Small intestine (tissue), 7 donors: ENCODE data around the gene FAM53A. TPM values are rescaled to one million over a fixed set of nuclear protein-coding genes. Genes with fewer than 3 reads are reported as not detected.

Experiments used
- DNase-seq, 2 donors: peaks; one replicate each; pipeline versions ENCODE4 v3.0.0 to v3.0.0-alpha.2; 2013
- FAIRE-seq: peaks from 2 replicates; lab custom pipeline; 2012; peaks lifted over from hg19 to GRCh38; lab: Jason Lieb, UNC
- H3K27ac ChIP-seq, 3 donors: one replicate each; pipeline ENCODE4 v1.5.1; 2013; ENCODE audit warnings: low read length in 2 of 3, mild to moderate bottlenecking in 2 of 3, control low read depth in 1 of 3, inconsistent platforms in 1 of 3, low read depth in 1 of 3, moderate library complexity in 1 of 3
- H3K27me3 ChIP-seq, 3 donors: one replicate each; pipeline ENCODE4 v1.6.1; 2013; ENCODE audit warnings: low read length in 3 of 3, inconsistent platforms in 1 of 3; ENCODE audit not compliant: control insufficient read depth in 3 of 3, insufficient read depth in 3 of 3
- H3K36me3 ChIP-seq, 3 donors: one replicate each; pipeline ENCODE4 v1.6.1; 2013; ENCODE audit warnings: low read length in 3 of 3, inconsistent platforms in 1 of 3, low read depth in 1 of 3, mild to moderate bottlenecking in 1 of 3, moderate library complexity in 1 of 3; ENCODE audit not compliant: control insufficient read depth in 3 of 3, insufficient read depth in 2 of 3
- H3K4me1 ChIP-seq, 3 donors: one replicate each; pipeline ENCODE4 v1.6.1; 2013; ENCODE audit warnings: low read length in 2 of 3, inconsistent platforms in 1 of 3, low read depth in 1 of 3, mild to moderate bottlenecking in 1 of 3, moderate library complexity in 1 of 3; ENCODE audit not compliant: control insufficient read depth in 3 of 3, insufficient read depth in 2 of 3
- H3K4me3 ChIP-seq, 3 donors: one replicate each; pipeline ENCODE4 v1.5.1; 2013; ENCODE audit warnings: low read length in 3 of 3, control low read depth in 1 of 3, inconsistent platforms in 1 of 3, low read depth in 1 of 3, mild to moderate bottlenecking in 1 of 3, moderate library complexity in 1 of 3
- H3K9me3 ChIP-seq, 2 donors: one replicate each; pipeline ENCODE4 v1.6.1; 2013; ENCODE audit warnings: low read depth in 1 of 2, low read length in 1 of 2; ENCODE audit not compliant: control insufficient read depth in 2 of 2, insufficient read depth in 1 of 2
- WGBS, 3 donors: extraction: QIAGEN DNeasy Blood & Tissue Kit; methylation state at CpG; one replicate each; pipeline ENCODE4 v1.1.7; 2013; 5-methylcytosine and 5-hydroxymethylcytosine counted together
- polyA plus RNA-seq, 4 donors: library from polyadenylated mRNA; stranded (reverse) in 3 of 4; unstranded in 1 of 4; fragments of 200-250 nt in 3 of 4; fragments of 120-200 nt in 1 of 4; gene quantifications; one replicate each; pipeline versions ENCODE4 v1.2.1 to v1.2.3, GENCODE V29; 2013
- donor health status: healthy with polysubstance abuse.
- donor health status: control.
- donor health status: control.
- donor health status: Bipolar disorder and iron deficiency.
- donor health status: healthy.

Gene FAM53A
- polyA plus RNA-seq, 4 donors, result 0.27 to 1.1 (median 0.97) TPM; not detected in 1

GRCh38 chr4:1594871-1595788 is 89.0 kb downstream of the FAM53A start:
- DNase-seq, result no peak
- no peak for FAIRE-seq

GRCh38 chr4:1593881-1594345 is 90.2 kb downstream of the FAM53A start:
- no peak overlapping the region for H3K27ac ChIP-seq
- H3K4me3 ChIP-seq, result no peak overlapping the region
- no peaks in the 10 kb centered on the region for H3K4me1 ChIP-seq
- peaks cover 0 to 15% of the 10 kb centered on the region in 2 donors for H3K9me3 ChIP-seq
- no peaks in the 10 kb centered on the region for H3K36me3 ChIP-seq
- 62 to 70% (median 64%) methylated on average over 19 to 23 of the region's 23 CpGs for WGBS, 3 donors
- no peak for DNase-seq
- FAIRE-seq, result no peak
- peaks cover 0 to 6% (median 5%) of the 10 kb centered on the region in 3 donors for H3K27me3 ChIP-seq

More at GRCh38 chr4:1594871-1595788, 89.0 kb downstream of the FAM53A start:
- Histone ChIP-seq H3K27me3 (peaks cover 0 to 6% (median 5%) of the 10 kb centered on the region in 3 donors), H3K4me3 (no peak overlapping the region), H3K27ac (no peak overlapping the region), H3K4me1 (no peaks in the 10 kb centered on the region), H3K9me3 (peaks cover 0 to 14% of the 10 kb centered on the region in 2 donors), H3K36me3 (no peaks in the 10 kb centered on the region)
- 65 to 77% (median 74%) methylated on average over 23 to 24 of the region's 24 CpGs for WGBS, 3 donors

- Histone ChIP-seq H3K9me3 (peaks cover 0 to 15% of the 10 kb centered on the region in 2 donors), H3K27me3 (peaks cover 0 to 6% (median 5%) of the 10 kb centered on the region in 3 donors), H3K4me3 (no peak overlapping the region), H3K4me1 (no peaks in the 10 kb centered on the region), H3K27ac (no peak overlapping the region), H3K36me3 (no peaks in the 10 kb centered on the region)
- WGBS, 3 donors, result 74 to 78% (median 77%) methylated on average over 19 of the region's 19 CpGs
- DNase-seq, result no peak
- FAIRE-seq, result no peak
Measured at GRCh38 chr4:1593458-1593857, 90.7 kb downstream of the FAM53A start.

- H3K27ac ChIP-seq, result no peak overlapping the region
- no peak overlapping the region for H3K4me3 ChIP-seq
- H3K36me3 ChIP-seq, result no peaks in the 10 kb centered on the region
- H3K27me3 ChIP-seq, result peaks cover 0 to 6% (median 5%) of the 10 kb centered on the region in 3 donors
- 87 to 92% (median 90%) methylated on average over 53 to 62 of the region's 62 CpGs for WGBS, 3 donors
- H3K4me1 ChIP-seq, result no peaks in the 10 kb centered on the region
- H3K9me3 ChIP-seq, result peaks cover 0 to 15% of the 10 kb centered on the region in 2 donors
- FAIRE-seq, result no peak
- DNase-seq, result no peak
Measured at GRCh38 chr4:1592709-1593417, 91.2 kb downstream of the FAM53A start.

- 90 to 94% (median 94%) methylated on average over 35 to 36 of the region's 36 CpGs for WGBS, 3 donors
- DNase-seq (no peak), FAIRE-seq (no peak)
- Histone ChIP-seq H3K4me3 (no peak overlapping the region), H3K9me3 (peaks cover 0 to 15% of the 10 kb centered on the region in 2 donors), H3K4me1 (no peaks in the 10 kb centered on the region), H3K27ac (no peak overlapping the region), H3K27me3 (peaks cover 0 to 6% (median 5%) of the 10 kb centered on the region in 3 donors), H3K36me3 (no peaks in the 10 kb centered on the region)
Measured at GRCh38 chr4:1592068-1592708, 91.9 kb downstream of the FAM53A start.

- no peak for FAIRE-seq
- WGBS, 3 donors, result 92 to 96% (median 93%) methylated on average over 3 of the region's 3 CpGs
- Histone ChIP-seq H3K9me3 (peaks cover 0 to 15% of the 10 kb centered on the region in 2 donors), H3K27ac (no peak overlapping the region), H3K4me3 (no peak overlapping the region), H3K27me3 (peaks cover 0 to 6% (median 5%) of the 10 kb centered on the region in 3 donors), H3K4me1 (no peaks in the 10 kb centered on the region), H3K36me3 (no peaks in the 10 kb centered on the region)
- DNase-seq, result no peak
Measured at GRCh38 chr4:1591107-1591506, 93.0 kb downstream of the FAM53A start.

GRCh38 chr4:1590244-1590643 is 93.9 kb downstream of the FAM53A start:
- no peak for DNase-seq
- 67 to 74% (median 69%) methylated on average over 4 of the region's 4 CpGs for WGBS, 3 donors
- Histone ChIP-seq H3K4me1 (no peaks in the 10 kb centered on the region), H3K9me3 (peaks cover 0 to 15% of the 10 kb centered on the region in 2 donors), H3K36me3 (no peaks in the 10 kb centered on the region), H3K4me3 (no peak overlapping the region), H3K27ac (no peak overlapping the region), H3K27me3 (peaks cover 0 to 6% (median 5%) of the 10 kb centered on the region in 3 donors)
- FAIRE-seq, result no peak
